ENCODE data around the gene NMT2.

The NMT2 gene

DNA sequence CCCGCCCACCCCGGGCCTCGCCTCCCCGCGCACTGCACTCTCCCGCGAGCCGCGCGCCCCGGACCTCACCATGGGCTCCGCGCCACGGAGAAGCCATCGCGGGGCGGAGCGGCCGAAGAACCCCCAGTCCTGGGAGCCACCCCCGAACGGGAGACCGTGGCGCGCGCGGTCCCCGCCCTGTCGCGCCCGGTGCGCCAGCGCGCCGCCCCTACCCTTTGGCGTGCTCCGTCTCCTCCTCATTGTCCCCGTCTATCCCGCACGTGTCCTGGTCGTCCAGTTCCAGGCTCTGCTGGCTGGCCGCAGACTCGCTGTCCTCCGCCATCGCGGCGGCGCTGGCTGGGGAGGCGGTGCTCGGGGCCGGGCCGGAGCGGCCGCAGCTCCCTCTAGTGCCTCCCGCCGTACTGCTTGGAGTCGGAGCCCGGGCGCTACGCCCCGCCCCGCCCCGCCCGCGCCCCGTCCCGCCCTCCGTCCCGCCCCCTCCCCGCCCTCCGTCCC is at the start of gene NMT2:
NMT2 (minus strand) TSS at position 403 of the 495 bp plus-strand sequence; CDS start at position 322, 81 bp downstream.
- Histone ChIP-seq H3K36me3 (no peaks in the 10 kb centered on the region), H3K27ac (peak within 1 kb of the TSS; percentile 47), H3K27me3 (peaks cover 74% of the 10 kb centered on the region), H3K4me3 (ENCODE audit: low read depth in 1 of 2, low read length in 1 of 2) (peak within 1 kb of the TSS; percentile 75 to 88), H3K9me3 (no peaks in the 10 kb centered on the region), H3K4me1 (ENCODE audit: control insufficient read depth in 1 of 2, insufficient read depth in 1 of 2, low read depth in 1 of 2, low read length in 1 of 2) (peaks cover 7 to 19% of the 10 kb centered on the region in 2 experiments)
- TF ChIP-seq, protein P1, sequence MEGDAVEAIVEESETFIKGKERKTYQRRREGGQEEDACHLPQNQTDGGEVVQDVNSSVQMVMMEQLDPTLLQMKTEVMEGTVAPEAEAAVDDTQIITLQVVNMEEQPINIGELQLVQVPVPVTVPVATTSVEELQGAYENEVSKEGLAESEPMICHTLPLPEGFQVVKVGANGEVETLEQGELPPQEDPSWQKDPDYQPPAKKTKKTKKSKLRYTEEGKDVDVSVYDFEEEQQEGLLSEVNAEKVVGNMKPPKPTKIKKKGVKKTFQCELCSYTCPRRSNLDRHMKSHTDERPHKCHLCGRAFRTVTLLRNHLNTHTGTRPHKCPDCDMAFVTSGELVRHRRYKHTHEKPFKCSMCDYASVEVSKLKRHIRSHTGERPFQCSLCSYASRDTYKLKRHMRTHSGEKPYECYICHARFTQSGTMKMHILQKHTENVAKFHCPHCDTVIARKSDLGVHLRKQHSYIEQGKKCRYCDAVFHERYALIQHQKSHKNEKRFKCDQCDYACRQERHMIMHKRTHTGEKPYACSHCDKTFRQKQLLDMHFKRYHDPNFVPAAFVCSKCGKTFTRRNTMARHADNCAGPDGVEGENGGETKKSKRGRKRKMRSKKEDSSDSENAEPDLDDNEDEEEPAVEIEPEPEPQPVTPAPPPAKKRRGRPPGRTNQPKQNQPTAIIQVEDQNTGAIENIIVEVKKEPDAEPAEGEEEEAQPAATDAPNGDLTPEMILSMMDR (IDR thresholded peaks at IDR 0.05) = peak; percentile 70

DNA sequence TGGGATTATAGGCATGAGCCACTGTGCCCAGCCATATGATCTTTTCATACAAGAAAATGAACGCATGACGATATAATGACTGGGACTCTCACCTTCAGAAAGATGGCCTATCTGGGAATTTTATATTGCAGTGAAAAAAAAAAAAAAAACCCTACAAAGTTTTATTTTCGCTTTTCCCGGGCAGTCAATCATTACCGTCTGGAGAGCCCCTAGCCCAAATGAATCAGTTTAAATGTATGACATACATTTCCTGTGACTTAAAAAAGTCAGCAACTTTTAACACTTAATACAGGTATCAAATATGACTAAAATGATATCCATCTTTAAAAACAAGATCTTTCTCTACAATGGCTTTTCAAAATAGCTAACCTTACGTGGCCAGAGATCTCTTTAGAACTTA is 48.2 kb upstream of the NMT2 start:
- Histone ChIP-seq H3K4me1 (ENCODE audit: control insufficient read depth in 1 of 2, insufficient read depth in 1 of 2, low read depth in 1 of 2, low read length in 1 of 2) (no peaks in the 10 kb centered on the region), H3K27ac (no peak overlapping the region)
- TF ChIP-seq, protein P1 (IDR thresholded peaks at IDR 0.05) = no peak

DNA sequence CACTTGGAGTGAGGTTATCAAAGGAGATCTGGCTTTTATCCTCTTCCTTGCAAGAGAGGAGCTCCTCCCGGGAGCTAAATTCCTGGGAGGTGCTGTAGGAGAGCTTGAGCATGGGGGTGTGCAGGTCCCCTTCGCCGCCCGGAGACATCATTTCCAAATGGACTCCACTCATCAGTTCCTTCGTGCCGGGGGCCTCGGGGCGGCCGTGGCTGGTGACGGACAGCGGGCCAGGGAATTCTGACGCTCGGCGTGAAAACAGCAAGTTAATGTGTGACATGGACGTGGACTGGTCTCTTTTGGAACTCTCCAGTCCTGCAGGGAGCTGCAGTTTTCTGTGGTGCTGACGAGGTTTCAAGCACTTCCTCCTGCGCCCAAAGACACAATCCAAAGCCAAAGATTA is 45.7 kb upstream of the NMT2 start:
- TF ChIP-seq, protein P1 (IDR thresholded peaks at IDR 0.05) = no peak
- H3K36me3 ChIP-seq = no peaks in the 10 kb centered on the region
- no peaks in the 10 kb centered on the region for H3K4me1 ChIP-seq (ENCODE audit: control insufficient read depth in 1 of 2, insufficient read depth in 1 of 2, low read depth in 1 of 2, low read length in 1 of 2)
- H3K27me3 ChIP-seq = peaks cover 16% of the 10 kb centered on the region
- no peak overlapping the region for H3K4me3 ChIP-seq (ENCODE audit: low read depth in 1 of 2, low read length in 1 of 2)
- no peaks in the 10 kb centered on the region for H3K9me3 ChIP-seq
- no peak overlapping the region for H3K27ac ChIP-seq

More for the DNA sequence above, 48.2 kb upstream of the NMT2 start:
- Histone ChIP-seq H3K4me3 (ENCODE audit: low read depth in 1 of 2, low read length in 1 of 2) (no peak overlapping the region), H3K27me3 (peaks cover 13% of the 10 kb centered on the region), H3K9me3 (no peaks in the 10 kb centered on the region), H3K36me3 (no peaks in the 10 kb centered on the region)

DNA sequence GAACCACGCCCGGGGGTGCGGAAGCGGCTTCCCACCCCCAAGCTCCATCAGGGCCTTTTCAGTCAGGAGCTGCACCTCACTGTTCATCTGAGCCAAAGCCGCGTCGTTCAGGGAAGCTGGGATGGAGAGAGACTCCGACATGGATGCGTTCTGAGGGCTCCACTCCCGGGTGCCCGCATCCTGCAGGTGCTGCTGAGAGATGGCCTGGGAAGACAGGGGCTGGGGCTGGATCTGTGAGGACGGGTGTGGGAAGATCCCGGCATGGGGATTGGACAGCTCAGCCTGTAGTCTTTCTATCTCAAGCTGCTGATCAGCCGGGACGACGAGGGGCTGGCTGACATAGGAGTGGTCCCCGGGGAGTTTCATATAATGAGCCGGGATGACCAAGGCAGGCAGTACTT is 45.0 kb upstream of the NMT2 start:
- peaks cover 16% of the 10 kb centered on the region for H3K27me3 ChIP-seq
- TF ChIP-seq, protein P1 (IDR thresholded peaks at IDR 0.05) = no peak
- peaks cover 0 to 3% of the 10 kb centered on the region in 2 experiments for H3K4me1 ChIP-seq (ENCODE audit: control insufficient read depth in 1 of 2, insufficient read depth in 1 of 2, low read depth in 1 of 2, low read length in 1 of 2)
- H3K36me3 ChIP-seq = no peaks in the 10 kb centered on the region
- no peak overlapping the region for H3K27ac ChIP-seq
- no peaks in the 10 kb centered on the region for H3K9me3 ChIP-seq
- H3K4me3 ChIP-seq (ENCODE audit: low read depth in 1 of 2, low read length in 1 of 2) = no peak overlapping the region

DNA sequence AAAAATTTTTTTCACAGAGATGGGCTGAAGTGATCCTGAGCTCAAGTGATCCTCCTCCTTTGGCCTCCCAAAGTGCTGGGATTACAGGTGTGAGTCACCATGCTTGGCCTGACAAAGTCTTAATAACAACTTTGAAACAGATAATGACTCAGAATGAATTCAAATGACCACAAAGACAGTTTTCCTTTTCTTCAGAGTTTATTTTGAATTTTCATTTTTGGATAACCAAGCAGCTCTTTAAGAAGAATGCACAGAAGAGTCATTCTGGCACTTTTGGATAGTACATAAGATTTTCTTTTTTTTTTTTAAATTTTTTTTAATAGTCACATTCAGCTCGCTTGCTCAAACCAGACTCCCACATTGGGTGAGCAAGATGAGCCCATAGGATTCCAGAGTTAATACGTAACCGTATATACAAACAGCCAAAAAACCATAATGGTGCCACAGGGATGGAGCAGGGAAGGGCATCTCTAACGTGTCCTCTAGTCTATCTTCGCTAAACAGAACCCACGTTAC is 43.0 kb upstream of the NMT2 start:
- H3K27ac ChIP-seq = no peak overlapping the region
- peaks cover 0 to 3% of the 10 kb centered on the region in 2 experiments for H3K4me1 ChIP-seq (ENCODE audit: control insufficient read depth in 1 of 2, insufficient read depth in 1 of 2, low read depth in 1 of 2, low read length in 1 of 2)
- H3K4me3 ChIP-seq (ENCODE audit: low read depth in 1 of 2, low read length in 1 of 2) = no peak overlapping the region
- no peaks in the 10 kb centered on the region for H3K9me3 ChIP-seq
- no peaks in the 10 kb centered on the region for H3K36me3 ChIP-seq
- peaks cover 18% of the 10 kb centered on the region for H3K27me3 ChIP-seq
- TF ChIP-seq, protein P1 (IDR thresholded peaks at IDR 0.05) = no peak
